IPS-15b (cell line): ENCODE results near the gene PTH2.

Source experiments
- H3K27me3 ChIP-seq: one replicate; pipeline ENCODE4 v1.6.1; 2013; ENCODE audit warnings: low read length; ENCODE audit not compliant: control insufficient read depth, insufficient read depth
- H3K36me3 ChIP-seq: one replicate; pipeline ENCODE4 v1.6.1; 2013; ENCODE audit warnings: low read length; ENCODE audit not compliant: control insufficient read depth, insufficient read depth
- H3K4me1 ChIP-seq: one replicate; pipeline ENCODE4 v1.6.1; 2013; ENCODE audit warnings: mild to moderate bottlenecking, low read length; ENCODE audit not compliant: control insufficient read depth, insufficient read depth
- H3K4me3 ChIP-seq: one replicate; pipeline ENCODE4 v1.5.1; 2013; ENCODE audit warnings: low read depth, low read length
- H3K9ac ChIP-seq: one replicate; pipeline ENCODE4 v1.6.1; 2013; ENCODE audit warnings: low read depth, mild to moderate bottlenecking, low read length
- H3K9me3 ChIP-seq: one replicate; pipeline ENCODE4 v1.6.1; 2013; ENCODE audit warnings: mild to moderate bottlenecking, low read length; ENCODE audit not compliant: control insufficient read depth, insufficient read depth

Gene PTH2

GRCh38 chr19:49415810-49416200, 7.4 kb downstream of the PTH2 start:
- Histone ChIP-seq H3K4me1 (peaks cover 5% of the 10 kb centered on the region), H3K36me3 (no peaks in the 10 kb centered on the region), H3K27me3 (peaks cover 6% of the 10 kb centered on the region), H3K9ac (no peak overlapping the region), H3K9me3 (no peaks in the 10 kb centered on the region), H3K4me3 (no peak overlapping the region)

- H3K4me1 ChIP-seq: no peaks in the 10 kb centered on the region
- peaks cover 4% of the 10 kb centered on the region for H3K27me3 ChIP-seq
- H3K4me3 ChIP-seq: no peak overlapping the region
- no peaks in the 10 kb centered on the region for H3K36me3 ChIP-seq
- peak overlapping the region; percentile 54 for H3K9ac ChIP-seq
- H3K9me3 ChIP-seq: no peaks in the 10 kb centered on the region
These were observed 8.0 kb downstream of the PTH2 start for GRCh38 chr19:49415102-49415809.

- Histone ChIP-seq H3K36me3 (no peaks in the 10 kb centered on the region), H3K27me3 (peaks cover 4% of the 10 kb centered on the region), H3K4me1 (no peaks in the 10 kb centered on the region), H3K9ac (no peak overlapping the region), H3K9me3 (no peaks in the 10 kb centered on the region), H3K4me3 (no peak overlapping the region)
These were observed 9.0 kb downstream of the PTH2 start for GRCh38 chr19:49414256-49414655.

- no peaks in the 10 kb centered on the region for H3K4me1 ChIP-seq
- no peak overlapping the region for H3K9ac ChIP-seq
- H3K27me3 ChIP-seq: no peaks in the 10 kb centered on the region
- H3K36me3 ChIP-seq: no peaks in the 10 kb centered on the region
- no peak overlapping the region for H3K4me3 ChIP-seq
- no peaks in the 10 kb centered on the region for H3K9me3 ChIP-seq
These were observed 9.9 kb downstream of the PTH2 start for GRCh38 chr19:49413348-49413747.

- Histone ChIP-seq H3K36me3 (no peaks in the 10 kb centered on the region), H3K4me3 (no peak overlapping the region), H3K9ac (no peak overlapping the region), H3K4me1 (no peaks in the 10 kb centered on the region), H3K9me3 (no peaks in the 10 kb centered on the region), H3K27me3 (no peaks in the 10 kb centered on the region)
These were observed 11.4 kb downstream of the PTH2 start for GRCh38 chr19:49411681-49412326.

GRCh38 chr19:49409441-49410029, 13.7 kb downstream of the PTH2 start:
- H3K9ac ChIP-seq: no peak overlapping the region
- no peak overlapping the region for H3K4me3 ChIP-seq
- H3K27me3 ChIP-seq: no peaks in the 10 kb centered on the region
- no peaks in the 10 kb centered on the region for H3K9me3 ChIP-seq
- no peaks in the 10 kb centered on the region for H3K36me3 ChIP-seq
- H3K4me1 ChIP-seq: peaks cover under 1% of the 10 kb centered on the region

GRCh38 chr19:49408816-49409440, 14.3 kb downstream of the PTH2 start:
- Histone ChIP-seq H3K9ac (no peak overlapping the region), H3K4me3 (no peak overlapping the region), H3K36me3 (no peaks in the 10 kb centered on the region), H3K9me3 (no peaks in the 10 kb centered on the region), H3K4me1 (peaks cover 6% of the 10 kb centered on the region), H3K27me3 (no peaks in the 10 kb centered on the region)

GRCh38 chr19:49407482-49408015, 15.7 kb downstream of the PTH2 start:
- Histone ChIP-seq H3K9ac (no peak overlapping the region), H3K9me3 (no peaks in the 10 kb centered on the region), H3K27me3 (no peaks in the 10 kb centered on the region), H3K4me1 (peaks cover 12% of the 10 kb centered on the region), H3K36me3 (no peaks in the 10 kb centered on the region), H3K4me3 (no peak overlapping the region)

GRCh38 chr19:49407079-49407478, 16.2 kb downstream of the PTH2 start:
- Histone ChIP-seq H3K9ac (no peak overlapping the region), H3K4me1 (peaks cover 12% of the 10 kb centered on the region), H3K36me3 (no peaks in the 10 kb centered on the region), H3K4me3 (no peak overlapping the region), H3K9me3 (no peaks in the 10 kb centered on the region), H3K27me3 (no peaks in the 10 kb centered on the region)

GRCh38 chr19:49403404-49404187, 19.6 kb downstream of the PTH2 start:
- Histone ChIP-seq H3K27me3 (no peaks in the 10 kb centered on the region), H3K4me3 (peak overlapping the region; percentile 27), H3K9me3 (no peaks in the 10 kb centered on the region), H3K36me3 (no peaks in the 10 kb centered on the region), H3K9ac (peak overlapping the region; percentile 16), H3K4me1 (peaks cover 12% of the 10 kb centered on the region)

GRCh38 chr19:49400029-49400428, 23.2 kb downstream of the PTH2 start:
- peaks cover 12% of the 10 kb centered on the region for H3K4me1 ChIP-seq

More at GRCh38 chr19:49400029-49400428, 23.2 kb downstream of the PTH2 start:
- Histone ChIP-seq H3K9ac (no peak overlapping the region), H3K36me3 (no peaks in the 10 kb centered on the region), H3K4me3 (no peak overlapping the region), H3K27me3 (peaks cover 2% of the 10 kb centered on the region), H3K9me3 (no peaks in the 10 kb centered on the region)
